Hematopoietic multipotent progenitor cell treated with erythropoietin and hydrocortisone succinate and interleukin-3 and kit ligand, for 4 days (in vitro differentiated cells): ENCODE data around the gene SBF2.

ENCODE experiments used
- DNase-seq: peaks from one replicate; pipeline ENCODE4 v3.0.0-alpha.2; 2015

SBF2 gene

DNA sequence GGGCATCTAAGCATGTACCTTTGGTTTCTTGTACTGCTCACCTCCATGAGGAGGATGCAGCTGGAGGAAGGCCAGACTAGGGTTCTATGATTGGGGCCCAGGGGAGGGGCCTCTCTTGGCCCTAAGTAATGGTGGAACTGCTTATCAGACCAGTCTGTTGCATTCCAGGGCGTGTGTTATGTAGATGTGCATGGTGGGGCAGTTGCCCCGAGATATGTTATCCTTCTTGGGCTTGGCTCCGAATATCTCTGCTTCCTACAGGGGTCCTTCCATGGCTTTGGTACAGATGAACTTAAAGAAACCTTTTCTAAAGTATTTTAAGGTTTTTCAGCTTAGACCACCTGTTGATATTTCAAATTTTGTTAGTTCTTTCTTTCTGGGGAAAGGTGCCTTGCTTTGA, 504.1 kb downstream of the SBF2 start:
- peak; percentile 84 for DNase-seq

DNA sequence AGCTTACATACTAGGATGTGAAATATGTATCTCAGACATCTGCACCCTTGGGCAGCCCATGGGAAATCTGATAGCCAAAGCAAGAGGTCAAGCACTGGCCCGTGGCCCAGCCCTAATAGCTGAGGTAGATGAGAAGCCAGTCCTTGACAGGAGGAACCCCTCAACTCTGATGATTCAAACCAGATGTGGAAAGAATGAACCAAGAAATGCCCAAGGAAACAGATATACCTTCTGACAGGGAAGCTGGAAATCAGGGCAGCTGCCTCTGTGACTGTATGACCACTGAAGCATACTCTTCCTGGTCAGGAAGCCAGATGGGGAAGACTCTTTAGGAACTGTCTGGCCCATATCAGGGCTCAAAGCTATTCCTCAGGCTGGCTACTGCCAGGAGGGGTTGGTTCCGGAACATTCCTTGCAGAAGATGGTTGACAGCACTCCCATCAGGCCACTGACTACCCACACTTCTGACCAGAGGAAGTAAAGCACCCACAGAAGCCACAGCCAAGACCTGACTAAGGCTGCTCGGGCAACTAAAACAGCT, 506.0 kb downstream of the SBF2 start:
- peak; percentile 74 for DNase-seq

DNA sequence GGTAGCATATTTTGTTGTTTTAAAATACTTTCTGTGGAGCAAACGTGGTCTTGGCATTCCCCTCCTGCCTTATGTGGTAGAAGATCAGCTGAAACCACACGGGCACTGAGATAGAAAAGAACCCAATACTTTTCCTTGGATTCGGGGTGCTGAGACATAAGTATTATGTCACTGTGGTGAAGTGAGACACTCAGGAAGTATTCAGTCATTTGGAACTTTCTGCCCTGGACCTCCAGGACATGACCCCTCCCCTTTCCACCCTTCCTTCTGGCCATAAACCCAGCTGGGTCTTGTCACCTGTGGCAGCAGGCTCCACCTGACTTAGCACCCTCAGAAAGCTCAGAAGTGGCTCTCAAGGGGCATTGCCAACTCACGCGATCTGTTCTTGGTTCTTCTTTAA, 506.8 kb downstream of the SBF2 start:
- DNase-seq = no peak

DNA sequence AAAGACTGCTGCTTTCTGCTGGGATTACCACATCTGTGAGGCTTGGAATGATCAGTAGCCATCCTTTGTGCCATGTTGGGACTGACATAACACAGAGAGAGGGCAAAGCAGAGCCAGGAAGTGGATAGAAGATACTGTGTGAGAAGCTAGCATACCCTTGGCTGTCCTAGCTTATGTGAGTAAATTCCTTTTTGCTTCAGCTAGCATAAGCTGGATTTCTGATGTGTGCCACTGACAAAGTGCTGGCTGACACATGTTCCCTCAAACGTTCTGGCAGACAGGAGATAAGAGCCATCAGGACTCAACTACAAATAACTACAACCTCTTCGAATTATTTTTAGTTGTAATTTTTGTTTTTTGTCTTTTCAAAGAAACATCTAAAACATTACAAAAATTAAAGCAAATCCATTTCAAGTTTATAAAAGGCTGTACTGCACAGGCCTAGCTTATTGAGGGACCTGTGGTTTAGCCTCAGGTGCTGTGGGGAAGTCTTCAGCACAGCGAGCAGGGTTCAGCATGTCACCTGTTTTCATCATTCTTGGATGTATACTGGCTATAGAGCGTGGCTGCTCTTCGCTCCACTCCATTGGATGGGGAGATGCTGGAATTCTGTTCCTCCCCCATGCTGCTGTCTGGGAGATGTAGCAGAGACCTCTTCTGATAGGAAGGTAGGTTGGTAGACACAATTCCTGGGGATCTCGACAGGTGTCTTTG, 509.3 kb downstream of the SBF2 start:
- DNase-seq = peak; percentile 77

DNA sequence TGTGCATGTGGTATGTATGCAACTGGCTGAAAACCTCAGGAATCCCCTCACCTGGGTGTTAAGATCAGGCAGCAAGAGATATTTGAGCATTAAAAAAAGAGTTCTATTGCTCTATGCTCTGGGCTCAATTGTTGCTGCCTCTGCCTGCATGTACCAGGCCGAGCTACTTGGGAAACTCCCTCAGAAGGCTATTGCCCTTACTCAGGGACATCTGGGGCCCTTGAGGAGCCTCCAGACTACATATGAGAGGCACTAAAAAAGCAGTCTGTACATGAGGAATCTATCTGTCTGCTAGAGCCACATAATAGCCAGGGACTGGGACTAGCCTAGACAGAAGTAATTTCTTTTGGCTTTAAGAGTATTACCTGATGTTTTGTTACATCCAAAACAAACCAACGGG, 510.0 kb downstream of the SBF2 start:
- DNase-seq = no peak

DNA sequence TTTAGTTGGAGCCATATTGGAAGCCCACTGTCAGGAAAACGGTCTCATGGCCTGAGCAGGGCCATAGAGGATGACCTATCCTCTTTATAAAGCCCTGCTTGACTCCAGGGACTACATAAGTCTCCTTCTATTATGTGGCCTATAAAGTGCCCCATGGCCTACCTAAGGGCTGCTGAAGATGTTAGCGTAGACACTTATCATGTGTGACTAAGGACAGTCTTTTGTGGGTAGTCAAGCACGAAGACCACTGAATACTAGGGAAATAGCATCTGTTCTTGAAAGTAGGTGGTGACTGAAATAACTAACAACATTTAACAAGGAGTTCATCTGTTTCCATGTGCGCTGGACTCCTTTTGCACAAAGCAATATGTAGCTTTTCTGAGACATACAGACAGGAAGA, 513.1 kb downstream of the SBF2 start:
- DNase-seq = no peak

DNA sequence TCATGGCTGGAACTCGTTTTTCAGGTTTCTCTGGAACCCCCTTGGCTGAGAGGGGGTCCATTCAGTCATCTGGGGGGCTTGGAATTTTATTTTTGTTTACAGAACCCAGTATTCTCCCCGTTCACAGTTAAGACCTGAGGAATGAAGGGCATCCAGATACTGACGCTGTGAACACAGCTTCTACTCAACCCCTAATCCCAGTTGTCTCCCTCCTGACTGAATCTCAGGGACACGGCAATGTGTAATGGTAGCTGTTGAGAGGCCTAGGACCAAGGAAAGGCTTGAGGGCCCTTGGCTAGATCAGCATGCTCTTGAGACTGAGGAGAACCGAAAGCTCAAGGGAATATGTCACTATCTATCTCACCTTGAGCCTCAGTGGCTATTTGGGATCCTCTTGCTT, 516.5 kb downstream of the SBF2 start:
- no peak for DNase-seq

DNA sequence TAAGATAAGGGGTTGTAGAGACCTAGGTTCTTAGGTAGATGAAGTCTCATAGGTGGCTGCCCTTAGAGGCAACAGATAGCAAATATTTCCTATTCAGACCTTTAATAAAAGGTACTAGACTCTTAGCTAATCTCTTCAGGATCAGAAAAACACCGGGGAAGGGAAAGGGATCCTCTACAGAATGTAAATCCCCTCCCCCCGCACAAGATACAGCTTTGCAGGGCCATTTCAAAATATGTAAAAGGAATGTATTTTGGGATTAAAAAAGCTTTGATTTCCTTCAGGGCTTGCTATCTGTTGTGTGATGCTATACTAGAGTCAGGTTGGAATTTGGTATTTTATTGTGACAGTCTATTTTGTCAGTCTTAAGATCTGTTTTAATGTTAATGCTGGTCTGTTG, 517.0 kb downstream of the SBF2 start:
- DNase-seq = no peak

DNA sequence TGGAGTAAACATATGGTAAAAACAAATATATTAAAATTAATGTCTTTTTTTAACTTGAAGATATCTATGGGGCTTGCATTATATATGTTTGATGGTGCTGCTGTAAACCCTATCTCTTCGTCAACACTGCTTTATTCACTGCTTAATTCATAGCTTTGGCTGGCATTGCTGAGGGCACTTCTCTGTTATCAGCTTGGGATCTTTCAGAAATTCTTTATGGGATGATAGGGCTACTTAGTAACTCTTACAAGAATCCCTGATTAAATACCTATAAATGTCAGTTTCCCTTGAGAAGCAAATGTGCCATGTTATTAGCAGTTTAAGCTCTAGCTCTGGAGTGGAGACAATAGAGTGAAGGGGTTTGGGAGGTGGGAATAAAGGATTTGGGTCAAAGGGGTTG, 517.8 kb downstream of the SBF2 start:
- no peak for DNase-seq

DNA sequence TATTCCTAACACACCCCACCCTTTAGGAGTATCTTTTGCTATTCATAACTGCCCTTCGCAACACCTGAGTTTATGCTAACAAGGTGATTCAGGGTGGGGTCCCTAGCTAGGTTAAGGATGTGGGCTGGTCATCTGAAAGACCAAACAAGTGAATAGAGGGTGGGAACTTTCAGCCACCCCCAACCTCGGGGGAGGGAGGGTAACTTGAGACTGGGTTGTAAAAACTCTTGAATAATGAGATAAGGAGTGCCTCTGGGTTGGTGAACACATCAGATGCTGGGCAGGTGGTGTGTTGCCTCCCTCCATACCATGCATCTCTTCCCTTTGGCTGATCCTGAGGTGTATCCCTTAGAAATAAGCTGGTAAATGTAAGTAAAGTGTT, 518.6 kb downstream of the SBF2 start:
- no peak for DNase-seq

DNA sequence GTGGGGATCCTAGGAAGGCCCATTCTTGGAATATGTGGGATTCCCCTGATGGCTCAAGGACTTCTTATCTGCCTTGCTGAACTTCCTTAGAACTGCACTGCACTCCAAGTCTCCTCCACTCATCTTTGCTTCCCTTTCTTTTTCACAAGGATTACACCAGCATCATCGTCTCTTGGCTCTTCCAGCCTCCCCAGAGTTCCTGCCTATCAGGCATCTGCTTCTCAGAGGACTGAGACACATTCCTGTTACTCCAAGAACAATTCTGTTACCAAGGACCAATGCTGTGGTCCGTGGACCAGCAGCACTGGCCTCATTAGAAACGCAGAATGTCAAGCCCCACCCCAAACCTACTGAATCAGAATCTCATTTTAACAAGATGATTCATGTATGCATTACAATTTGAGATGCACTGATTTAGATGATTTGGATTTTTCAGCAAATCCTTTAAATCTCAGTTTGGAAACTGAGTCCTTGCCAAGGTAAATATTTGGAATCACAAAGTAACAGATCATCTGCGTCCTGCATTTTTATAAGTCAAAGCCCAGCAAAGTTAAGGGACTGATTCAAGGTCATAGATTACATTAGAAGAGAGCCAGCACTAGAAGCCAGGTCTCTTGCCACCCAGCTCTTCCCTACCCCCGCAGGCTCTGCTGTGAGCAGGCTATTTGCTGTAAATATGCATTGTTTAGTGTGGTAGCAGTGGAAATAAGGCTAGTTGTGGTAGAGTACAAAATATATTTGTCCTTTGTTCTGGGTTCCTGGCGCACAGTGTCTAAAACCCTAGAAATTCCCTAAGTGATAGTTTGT, 519.2 kb downstream of the SBF2 start:
- DNase-seq = no peak

DNA sequence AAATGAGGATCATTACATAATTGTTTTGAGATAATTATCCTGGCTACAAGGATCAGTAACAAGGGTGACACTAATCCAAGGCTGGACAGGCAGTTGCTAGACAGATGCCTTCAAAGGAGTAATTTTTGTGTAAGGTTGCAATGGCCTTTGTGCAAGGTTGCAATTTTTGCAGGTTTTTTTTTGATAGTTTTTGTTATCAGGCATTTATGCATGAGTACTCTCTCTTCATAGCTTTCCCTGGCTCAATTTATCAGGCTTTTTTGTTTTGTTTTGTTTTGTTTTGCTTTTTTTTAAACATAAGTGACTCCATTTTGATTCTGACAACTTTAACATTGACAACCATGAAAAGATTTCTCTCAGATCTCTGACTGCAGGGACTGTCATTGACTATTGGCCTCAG, 519.9 kb downstream of the SBF2 start:
- DNase-seq = no peak

DNA sequence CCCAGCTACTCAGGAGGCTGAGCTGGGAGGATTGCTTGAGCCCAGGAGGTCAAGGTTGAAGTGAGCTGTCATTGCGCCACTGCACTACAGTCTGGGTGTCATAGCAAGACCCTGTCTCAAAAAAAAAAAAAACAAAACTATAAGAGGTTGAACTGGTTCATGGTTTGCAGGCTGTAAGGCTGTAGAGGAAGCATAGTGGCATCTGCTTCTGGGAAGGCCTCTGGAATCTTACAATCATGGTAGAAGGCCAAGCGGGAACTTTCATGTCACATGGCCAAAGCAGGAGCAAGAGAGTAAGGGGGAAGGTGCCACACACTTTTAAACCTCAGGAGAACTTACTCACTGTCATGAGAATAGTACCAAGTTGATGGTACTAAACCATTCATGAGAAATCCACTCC, 520.5 kb downstream of the SBF2 start:
- DNase-seq = no peak

DNA sequence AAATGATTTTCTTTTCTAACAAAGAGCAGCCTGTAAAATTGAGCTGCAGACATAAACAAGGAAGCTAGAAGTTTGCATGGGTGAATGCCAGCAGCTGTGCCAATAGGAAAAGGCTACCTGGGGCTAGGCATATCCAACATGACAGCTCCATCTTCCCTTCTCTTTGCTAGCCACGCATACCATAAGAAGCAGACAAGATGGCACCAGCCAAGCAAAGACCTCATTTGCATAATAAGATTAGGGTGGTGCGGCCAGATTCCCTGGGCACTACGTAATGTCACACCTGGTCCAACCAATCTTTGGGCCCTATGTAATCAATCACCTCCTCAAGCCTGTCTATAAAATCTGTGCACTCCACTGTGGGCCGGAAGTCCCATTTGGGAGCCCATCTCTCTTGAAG, 521.8 kb downstream of the SBF2 start:
- no peak for DNase-seq

DNA sequence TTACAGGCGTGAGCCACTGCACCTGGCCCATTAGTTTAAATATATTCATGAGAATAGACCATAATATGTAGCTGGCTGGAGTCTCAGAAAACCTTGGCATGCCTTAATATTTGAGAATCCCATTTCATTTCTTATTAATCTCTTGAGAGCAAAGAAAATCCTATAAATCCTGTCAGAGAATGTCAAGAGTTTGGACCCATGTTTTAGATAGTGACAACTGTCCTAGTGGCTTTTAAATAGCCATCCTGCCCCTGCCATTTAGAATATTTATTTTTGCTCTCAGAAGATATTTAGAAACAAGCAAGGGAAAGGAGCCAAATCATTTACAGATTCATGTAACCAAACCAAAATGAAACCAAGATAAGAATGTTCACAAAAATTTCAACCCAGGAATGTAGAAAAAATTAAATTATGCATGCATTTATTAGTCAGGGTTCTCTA, 522.9 kb downstream of the SBF2 start:
- no peak for DNase-seq

DNA sequence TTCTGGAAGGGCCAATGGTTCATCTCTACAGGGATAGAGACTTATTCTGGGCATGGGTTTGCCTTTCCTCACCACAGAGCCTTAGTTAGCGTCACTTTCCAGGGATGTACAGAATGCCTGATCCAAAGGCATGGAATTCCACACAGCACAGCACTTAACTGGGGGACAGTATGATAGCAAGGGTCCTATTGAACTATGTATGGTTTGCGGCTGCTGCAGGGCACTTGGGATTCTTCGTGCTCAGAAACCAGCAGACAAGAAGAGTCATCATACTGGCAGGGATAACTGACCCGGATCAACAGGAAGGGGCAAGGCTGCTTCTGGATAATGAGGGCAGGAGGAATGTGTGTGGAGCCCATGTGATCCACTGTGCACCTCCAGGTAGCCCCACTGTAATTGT, 524.4 kb downstream of the SBF2 start:
- no peak for DNase-seq

DNA sequence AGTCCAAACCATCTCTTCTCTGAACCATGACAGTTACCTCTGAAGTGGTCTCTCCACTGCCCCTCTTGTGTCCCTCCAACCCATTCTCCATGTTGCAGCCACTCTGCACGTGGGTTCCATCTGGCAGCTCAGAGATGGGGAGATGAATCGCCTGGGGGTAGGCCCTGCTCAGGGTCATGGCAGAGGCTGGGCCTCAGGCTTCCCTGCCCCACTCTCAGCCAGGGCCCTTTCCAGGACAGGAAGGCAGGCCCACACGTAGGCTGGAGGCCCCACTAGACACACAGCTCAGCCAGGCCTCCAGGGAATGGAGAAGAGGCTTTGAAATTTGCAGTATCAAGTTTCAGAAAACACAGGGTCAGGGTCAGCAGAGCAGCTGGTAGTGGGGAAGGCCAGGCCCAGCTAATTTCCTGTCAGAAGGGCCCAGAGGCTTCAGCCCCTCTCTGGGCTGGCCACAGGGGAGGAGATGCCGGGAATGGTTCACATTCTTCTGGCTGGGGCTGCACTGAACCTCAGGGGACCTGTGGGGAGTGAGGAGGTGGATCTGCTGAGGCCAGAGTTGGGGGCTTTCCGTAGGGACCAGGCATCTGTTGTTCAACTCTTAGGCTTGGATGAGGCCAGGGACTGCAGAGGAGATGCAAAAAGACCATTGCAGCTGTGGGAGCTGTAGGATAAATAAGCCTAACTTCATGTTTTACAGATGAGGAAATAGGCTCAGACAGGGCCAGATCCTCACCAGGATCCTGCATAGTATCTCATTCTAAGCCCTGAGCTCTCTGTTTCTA, 528.5 kb downstream of the SBF2 start:
- no peak for DNase-seq

DNA sequence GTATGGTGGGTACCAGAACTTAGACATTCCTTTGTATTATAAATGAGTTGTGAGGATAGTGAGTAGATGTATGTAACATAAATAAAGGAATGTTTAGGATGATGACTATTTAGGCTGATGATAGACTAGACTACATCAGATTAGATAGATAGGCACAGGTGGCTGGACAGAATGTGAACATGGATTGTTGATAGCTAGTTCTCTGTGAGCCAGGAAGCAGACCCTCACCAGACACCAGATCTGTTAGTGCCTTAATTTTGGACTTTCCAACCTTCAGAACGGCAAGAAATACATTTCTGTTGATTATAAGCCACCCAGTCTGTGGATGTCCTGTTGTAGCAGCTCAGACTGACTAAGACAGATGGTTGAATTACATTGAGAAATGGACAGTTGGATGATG, 530.7 kb downstream of the SBF2 start:
- no peak for DNase-seq

DNA sequence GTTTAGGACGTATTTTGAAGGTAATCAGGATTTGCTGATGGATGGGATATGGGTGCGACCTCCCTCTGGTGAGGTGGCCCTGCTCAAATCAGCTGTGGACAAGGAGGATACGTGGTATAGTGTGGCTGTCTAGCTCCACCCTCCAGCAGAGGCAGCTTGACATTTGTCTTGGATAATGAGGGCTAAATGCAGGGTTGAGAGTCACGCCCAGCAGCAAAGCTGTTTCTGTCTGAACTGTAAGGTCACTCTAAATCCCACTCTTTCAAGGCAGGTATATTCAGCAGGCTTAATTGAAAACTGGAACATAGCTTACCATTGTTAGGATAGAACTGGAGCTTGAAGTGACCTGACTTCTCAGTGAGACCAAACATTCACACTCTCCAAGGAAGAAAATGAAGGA, 531.5 kb downstream of the SBF2 start:
- DNase-seq = no peak

DNA sequence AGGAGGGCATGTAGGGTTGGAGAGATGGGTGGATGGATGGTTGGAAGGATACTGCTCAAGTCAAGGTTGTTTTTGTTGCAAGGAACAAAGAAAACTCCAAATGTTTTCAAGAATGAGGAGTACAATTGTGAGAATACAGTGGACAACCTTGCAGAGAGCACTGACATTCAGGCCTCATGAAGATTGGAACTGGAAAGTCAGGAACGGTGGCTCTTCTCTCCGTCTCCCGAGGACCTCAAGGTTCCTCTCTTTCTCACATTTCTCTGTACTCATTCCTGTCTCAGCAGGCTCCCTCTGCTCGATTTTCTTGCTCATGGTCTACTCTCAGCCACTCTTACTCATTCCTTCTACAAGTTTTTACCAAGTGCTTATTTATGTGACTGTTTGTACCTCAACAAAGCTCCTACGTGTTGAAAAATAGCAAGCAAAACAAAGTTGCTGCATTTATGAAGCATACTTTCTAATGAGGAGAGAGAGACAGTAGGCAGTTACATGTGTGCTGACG, 532.5 kb downstream of the SBF2 start:
- DNase-seq = no peak

DNA sequence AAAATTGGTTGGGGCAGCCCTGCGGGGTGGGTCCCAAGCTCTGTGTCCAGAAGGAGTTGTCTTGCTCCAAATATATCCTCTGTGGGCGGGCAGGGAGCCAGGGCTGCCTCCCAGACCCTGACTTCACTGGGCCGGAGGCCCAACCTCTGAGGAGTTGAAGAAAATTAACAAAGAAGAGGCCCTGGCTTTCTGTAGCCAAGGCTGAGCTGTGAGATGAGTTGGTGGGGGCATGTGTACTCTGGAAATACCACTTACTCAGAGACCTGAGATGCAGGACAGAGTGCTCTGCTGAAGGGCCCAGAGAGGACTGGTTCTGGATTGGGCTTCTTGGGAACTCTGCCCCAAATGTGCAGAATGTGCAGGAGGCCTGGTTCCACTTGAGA, 533.8 kb downstream of the SBF2 start:
- no peak for DNase-seq

DNA sequence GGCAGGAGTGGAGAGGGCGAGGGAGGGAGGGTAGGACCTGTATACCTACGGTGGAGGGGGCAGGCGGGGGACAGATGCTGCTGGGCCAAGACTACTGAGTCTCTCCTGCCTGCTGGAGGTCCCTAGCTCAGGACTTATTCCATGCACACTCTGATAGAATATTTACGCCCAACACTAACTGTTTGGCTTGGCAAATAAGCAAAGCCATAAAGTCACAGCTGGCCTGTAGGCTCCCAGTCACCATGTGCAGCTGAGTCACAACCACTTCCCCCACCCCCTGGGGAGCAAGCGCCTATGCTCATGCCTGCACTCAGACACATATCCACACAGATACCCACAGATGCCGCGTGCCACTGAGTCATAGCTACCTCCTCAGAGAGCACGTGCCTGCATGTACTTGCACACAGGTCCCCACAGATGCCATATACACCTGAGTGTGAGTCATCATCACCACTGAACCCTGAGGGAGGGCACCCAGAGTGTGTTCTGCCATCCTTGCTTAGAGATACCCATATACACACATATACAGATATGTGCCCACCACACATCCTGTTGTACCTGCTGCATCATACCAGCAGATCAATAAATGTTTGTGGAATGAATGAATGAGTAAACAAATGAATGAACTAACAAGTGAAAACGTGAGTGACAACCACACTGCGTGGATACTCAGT, 534.4 kb downstream of the SBF2 start:
- DNase-seq = peak; percentile 85
